Measurements from ENCODE around the gene KIAA1328. TPM values are rescaled to one million over a fixed set of nuclear protein-coding genes. Genes with fewer than 3 reads are reported as not detected.

Gene KIAA1328
- total and polyA plus RNA-seq, 9 of the 15 experiments (the other 6 are each of a cell fraction or from before 2014, with no cell fraction given): 4.0 to 8.6 (median 7.4) TPM

DNA sequence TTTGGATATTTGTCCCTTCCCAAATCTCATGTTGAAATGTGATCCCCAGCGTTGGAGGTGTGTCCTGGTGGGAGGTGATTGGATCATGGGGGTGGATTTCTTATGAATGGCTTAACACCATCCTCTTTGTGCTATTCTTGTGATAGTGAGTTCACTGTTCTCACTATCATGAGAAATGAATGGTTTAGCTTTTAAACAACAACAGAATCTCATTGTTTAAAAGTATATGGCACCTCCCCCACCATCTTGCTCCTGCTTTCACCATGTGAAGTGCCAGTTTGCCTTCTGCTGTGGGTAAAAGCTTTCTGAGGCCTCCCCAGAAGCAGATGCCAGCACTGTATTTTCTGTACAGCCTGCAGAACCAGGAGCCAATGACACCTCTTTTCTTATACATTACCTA lies 38.1 kb downstream of the KIAA1328 start:
- no peaks in the 10 kb centered on the region for H3K79me2 ChIP-seq (ENCODE audit: control insufficient read depth, insufficient read depth, low read length)
- ChIA-PET CTCF (ENCODE audit: low intra/inter-chr PET ratio) (no interaction called here), POLR2A (interaction anchor here (0.7 to 1.8 kb wide), 2 partner anchors 10 to 17 kb away, joined by 3 read pairs; no protein-coding TSS in a partner anchor)
- no peak overlapping the region for H3K4me2 ChIP-seq (ENCODE audit: insufficient read depth, low read length)
- FAIRE-seq (no peak), ATAC-seq (no peak), DNase-seq (ENCODE audit: extremely low read depth in 1 of 4, low spot score in 3 of 4) (no peak)
- 12% methylated on average over 1 of the region's 1 CpG for WGBS (ENCODE audit: insufficient coverage, low coverage, missing lambda C conversion rate)
- BruUV-seq (replicated peaks): no TSS peak
- H3K4me3 ChIP-seq: no peak overlapping the region
- no peaks in the 10 kb centered on the region for H3K27me3 ChIP-seq (ENCODE audit: control insufficient read depth in 2 of 2, insufficient read depth in 2 of 2, low read length in 2 of 2)
- no peaks in the 10 kb centered on the region for H3K36me3 ChIP-seq (ENCODE audit: control insufficient read depth, insufficient read depth, low read length)
- no peak overlapping the region for H2AFZ ChIP-seq (ENCODE audit: low read depth, low read length)
- no peaks in the 10 kb centered on the region for H4K20me1 ChIP-seq (replicated peaks; ENCODE audit: control insufficient read depth, insufficient read depth, low read length)
- no peak overlapping the region for H3K27ac ChIP-seq (ENCODE audit: extremely low read depth, low read depth, low read length)
- TF ChIP-seq U2AF2 (optimal IDR thresholded peaks at IDR 0.05; ENCODE audit: low read depth, low read length) (no peak), ZNF778 (CRISPR knock-in tag; IDR thresholded peaks at IDR 0.05) (no peak), PPARD (CRISPR knock-in tag; IDR thresholded peaks at IDR 0.05) (no peak), TEAD4 (IDR thresholded peaks at IDR 0.05; ENCODE audit: low read length) (no peak), TEAD4 (CRISPR knock-in tag; IDR thresholded peaks at IDR 0.05; ENCODE audit: borderline replicate concordance) (no peak), SRSF3 (IDR thresholded peaks at IDR 0.05; ENCODE audit: insufficient read depth, low read length) (no peak), TAF1 (IDR thresholded peaks at IDR 0.05; ENCODE audit: control insufficient read depth, extremely low read depth, insufficient read depth, low read length, severe bottlenecking) (no peak), ZFPM2 (CRISPR knock-in tag; IDR thresholded peaks at IDR 0.05) (no peak), GABPB2 (CRISPR knock-in tag; conservative IDR thresholded peaks at IDR 0.05) (no peak), NCOA6 (IDR thresholded peaks at IDR 0.05) (no peak)
- TF ChIP-seq, protein P1, sequence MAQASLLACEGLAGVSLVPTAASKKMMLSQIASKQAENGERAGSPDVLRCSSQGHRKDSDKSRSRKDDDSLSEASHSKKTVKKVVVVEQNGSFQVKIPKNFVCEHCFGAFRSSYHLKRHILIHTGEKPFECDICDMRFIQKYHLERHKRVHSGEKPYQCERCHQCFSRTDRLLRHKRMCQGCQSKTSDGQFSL (CRISPR knock-in tag; IDR thresholded peaks at IDR 0.05): no peak
- TF ChIP-seq, protein P1 (tag; IDR thresholded peaks at IDR 0.05): no peak
- TF ChIP-seq, protein P2, sequence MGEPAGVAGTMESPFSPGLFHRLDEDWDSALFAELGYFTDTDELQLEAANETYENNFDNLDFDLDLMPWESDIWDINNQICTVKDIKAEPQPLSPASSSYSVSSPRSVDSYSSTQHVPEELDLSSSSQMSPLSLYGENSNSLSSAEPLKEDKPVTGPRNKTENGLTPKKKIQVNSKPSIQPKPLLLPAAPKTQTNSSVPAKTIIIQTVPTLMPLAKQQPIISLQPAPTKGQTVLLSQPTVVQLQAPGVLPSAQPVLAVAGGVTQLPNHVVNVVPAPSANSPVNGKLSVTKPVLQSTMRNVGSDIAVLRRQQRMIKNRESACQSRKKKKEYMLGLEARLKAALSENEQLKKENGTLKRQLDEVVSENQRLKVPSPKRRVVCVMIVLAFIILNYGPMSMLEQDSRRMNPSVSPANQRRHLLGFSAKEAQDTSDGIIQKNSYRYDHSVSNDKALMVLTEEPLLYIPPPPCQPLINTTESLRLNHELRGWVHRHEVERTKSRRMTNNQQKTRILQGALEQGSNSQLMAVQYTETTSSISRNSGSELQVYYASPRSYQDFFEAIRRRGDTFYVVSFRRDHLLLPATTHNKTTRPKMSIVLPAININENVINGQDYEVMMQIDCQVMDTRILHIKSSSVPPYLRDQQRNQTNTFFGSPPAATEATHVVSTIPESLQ (CRISPR knock-in tag; IDR thresholded peaks at IDR 0.05): no peak
- intact Hi-C loops (cut with micrococcal nuclease): no loop called here
- in situ Hi-C loops (cut with MboI): no loop called here
- H3K9me1 ChIP-seq (ENCODE audit: control insufficient read depth, insufficient read depth, low read length): no peaks in the 10 kb centered on the region
- H3K9ac ChIP-seq (ENCODE audit: insufficient read depth in 1 of 2, low read depth in 2 of 2, low read length in 2 of 2): no peak overlapping the region
- no peaks in the 10 kb centered on the region for H3K4me1 ChIP-seq (replicated peaks in 1 of 2; ENCODE audit: control insufficient read depth in 2 of 2, insufficient read depth in 2 of 2, low read length in 2 of 2)
- no peaks in the 10 kb centered on the region for H3K9me3 ChIP-seq (replicated peaks; ENCODE audit: control insufficient read depth, insufficient read depth, low read depth, low read length)

Measured in K562 (cell line).